HG03558 (cell line): ENCODE measurements around the gene ZDHHC11.
"Not testable (repeated sequence)": the region's sequence is repeated elsewhere in the genome, so short reads cannot be mapped to it uniquely, and the experiment has no call there.

Source experiments
- ATAC-seq: cut with Tn5 transposase; IDR thresholded peaks from one replicate; pipeline ENCODE4 v1.9.1; 2021; ENCODE audit warnings: moderate number of reproducible peaks; ENCODE audit not compliant: unreplicated experiment; ENCODE audit errors: extremely low read depth

The ZDHHC11 gene

DNA sequence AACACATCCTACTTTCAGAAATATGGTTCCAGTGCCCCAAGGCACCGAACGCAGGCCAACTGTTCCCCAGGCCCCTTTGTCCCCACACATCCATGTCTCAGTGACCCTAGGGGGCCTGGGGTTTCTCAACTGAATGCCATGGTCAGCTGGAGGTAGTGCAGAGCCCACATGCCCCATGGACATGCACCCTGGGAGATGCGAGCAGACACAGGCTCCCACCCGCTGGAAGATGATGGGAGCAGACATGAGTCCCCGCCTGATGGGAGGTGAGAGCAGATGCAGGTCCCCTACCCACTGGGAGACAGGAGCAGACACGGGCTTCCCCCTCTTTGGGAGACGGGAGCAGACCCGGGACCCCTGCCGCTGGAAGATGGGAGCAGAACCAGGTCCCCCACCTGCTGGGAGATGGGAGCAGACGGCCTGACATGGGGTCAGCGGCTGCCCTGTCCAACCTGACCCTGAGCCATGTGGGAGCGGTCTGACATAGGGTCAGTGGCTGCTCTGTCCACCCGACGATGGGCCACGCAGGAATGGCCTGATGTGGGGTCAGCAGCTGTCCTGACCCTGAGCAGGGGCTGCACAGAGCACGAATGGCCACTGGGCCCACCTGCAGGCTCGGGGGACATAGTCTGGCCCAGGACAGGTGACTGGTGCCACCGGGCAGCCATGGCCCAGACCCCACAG is 84.7 kb downstream of the ZDHHC11 start:
- ATAC-seq, result no peak

DNA sequence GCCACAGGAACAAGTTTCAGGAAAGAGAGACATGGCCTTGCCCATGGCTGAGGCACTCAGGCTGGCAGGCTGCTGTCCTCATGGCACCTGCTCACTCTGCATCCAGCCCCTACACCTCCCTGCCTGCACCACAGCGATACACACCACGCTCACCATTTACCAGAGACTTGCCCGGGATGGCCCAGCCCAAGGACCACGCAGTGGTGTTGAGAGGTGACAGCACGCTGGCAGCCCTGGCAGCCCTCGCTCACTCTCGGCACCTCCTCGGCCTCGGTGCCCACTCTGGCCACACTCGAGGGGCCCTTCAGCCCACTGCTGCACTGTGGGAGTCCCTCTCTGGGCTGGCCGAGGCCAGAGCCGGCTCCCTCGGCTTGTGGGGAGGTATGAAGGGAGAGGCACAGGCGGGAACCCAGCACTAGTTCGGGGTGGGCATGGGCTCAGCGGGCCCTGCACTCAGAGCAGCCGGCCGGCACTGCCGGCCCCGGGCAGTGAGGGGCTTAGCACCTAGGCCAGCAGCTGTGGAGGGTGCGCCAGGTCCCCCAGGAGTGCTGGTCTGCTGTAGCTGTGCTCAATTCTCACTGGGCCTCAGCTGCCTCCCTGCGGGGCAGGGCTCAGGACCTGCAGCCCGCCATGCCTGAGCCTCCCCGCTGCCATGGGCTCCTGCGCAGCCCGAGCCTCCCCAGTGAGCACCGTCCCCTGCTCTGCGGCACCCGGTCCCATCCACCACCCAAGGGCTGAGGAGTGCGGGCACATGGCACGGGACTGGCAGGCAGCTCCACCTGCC is 86.6 kb downstream of the ZDHHC11 start:
- no peak for ATAC-seq

DNA sequence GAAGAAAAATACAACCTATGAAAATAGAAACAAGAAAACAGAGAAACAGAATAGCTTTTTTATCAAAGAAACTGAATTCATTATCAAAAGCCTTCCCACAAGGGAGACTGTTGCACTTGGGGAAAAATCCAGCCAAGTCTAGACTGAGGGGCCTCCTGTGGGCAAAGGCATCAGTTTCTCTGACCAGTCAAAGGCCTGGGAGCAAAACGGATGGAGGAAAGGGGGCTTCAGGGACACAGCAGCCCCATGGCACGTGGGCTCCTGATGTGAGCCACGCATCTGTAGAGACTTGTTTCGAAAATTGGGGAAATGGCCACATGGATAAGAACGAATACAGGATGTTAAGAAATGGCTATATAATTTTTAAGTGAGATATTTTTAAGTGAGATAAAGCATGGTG is 87.4 kb downstream of the ZDHHC11 start:
- no peak for ATAC-seq

DNA sequence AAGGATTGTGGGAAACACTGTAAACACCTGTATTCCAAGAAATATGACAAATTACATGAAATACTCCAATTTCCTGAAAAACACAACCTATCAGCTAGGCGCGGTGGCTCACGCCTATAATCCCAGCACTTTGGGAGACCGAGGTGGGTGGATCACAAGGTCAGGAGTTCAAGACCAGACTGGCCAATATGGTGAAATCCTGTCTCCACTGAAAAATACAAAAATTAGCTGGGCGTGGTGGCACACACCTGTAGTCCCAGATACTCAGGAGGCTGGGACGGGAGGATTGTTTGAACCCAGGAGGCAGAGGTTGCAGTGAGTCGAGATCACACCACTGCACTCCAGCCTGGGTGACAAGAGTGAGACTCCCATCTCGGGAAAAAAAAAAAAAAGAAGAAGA is 87.8 kb downstream of the ZDHHC11 start:
- ATAC-seq, result not testable (repeated sequence)

DNA sequence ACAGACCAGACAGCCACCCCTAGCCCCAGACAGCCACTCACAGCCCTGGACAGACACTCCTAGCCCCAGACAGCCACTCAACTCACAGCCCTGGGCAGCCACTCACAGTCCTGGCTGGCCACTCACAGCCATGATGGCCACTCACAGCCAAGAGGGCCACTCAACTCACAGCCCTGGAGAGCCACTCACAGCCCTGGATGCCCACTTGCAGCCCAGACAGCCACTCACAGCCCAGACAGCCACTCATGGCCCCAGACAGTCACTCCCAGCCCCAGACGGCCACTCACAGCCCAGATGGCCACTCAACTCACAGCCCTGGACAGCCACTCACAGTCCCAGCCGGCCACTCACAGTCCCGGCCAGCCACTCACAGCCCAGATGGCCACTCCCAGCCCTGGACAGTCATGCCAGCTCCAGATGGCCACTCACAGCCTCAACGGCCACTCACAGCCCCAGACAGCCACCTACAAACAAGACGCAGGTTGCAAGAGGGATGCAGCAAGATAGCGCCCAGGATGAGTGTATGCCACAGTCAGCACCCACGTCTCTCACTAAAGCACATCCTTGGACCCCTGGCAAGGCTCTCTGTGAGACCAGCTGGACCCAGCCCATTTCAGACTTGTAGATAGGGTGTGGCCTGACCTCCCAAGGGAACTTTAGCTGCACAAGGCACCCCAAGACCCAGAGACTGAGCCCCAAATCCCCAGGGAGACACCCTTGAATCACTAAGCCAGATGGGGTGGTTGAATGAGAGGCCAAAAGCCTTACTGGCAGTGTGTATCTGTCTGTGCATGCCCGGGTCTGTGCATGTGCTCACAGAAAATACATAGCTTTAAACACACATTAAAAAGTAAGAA is 88.7 kb downstream of the ZDHHC11 start:
- ATAC-seq, result no peak

DNA sequence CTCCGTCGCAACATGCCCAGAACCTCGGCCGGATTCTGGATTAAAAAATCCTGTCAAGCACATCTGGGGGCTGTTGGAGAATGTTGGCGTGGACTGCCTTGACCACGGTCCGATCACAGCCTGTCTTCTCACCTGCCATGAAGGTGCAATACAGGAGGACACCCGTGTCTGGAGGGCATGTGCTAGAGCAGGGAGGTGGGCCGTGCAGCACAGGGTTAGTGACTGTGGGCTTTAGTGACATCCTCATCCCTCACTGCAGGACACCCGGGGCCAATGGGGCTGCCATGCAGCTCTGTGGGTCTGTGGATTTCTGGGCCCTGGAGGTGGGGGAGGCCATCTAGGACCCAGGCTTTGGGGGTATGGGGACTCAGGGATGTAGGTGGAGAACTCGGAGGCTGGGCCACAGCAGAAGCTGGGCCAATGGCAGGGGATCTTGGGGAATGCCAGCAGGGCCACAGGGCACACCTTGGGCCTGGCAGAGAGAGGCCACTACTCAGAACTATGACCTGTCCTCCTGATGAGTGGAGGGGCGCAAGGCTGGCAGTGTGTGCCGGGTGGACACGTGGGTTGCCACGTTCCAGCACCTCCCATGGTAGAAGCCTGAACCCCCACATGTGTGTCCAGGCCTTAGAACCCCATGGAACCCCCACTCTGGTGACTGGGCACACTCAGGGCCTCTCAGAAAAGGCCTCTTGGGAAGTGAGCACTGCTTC is 89.6 kb downstream of the ZDHHC11 start:
- no peak for ATAC-seq

DNA sequence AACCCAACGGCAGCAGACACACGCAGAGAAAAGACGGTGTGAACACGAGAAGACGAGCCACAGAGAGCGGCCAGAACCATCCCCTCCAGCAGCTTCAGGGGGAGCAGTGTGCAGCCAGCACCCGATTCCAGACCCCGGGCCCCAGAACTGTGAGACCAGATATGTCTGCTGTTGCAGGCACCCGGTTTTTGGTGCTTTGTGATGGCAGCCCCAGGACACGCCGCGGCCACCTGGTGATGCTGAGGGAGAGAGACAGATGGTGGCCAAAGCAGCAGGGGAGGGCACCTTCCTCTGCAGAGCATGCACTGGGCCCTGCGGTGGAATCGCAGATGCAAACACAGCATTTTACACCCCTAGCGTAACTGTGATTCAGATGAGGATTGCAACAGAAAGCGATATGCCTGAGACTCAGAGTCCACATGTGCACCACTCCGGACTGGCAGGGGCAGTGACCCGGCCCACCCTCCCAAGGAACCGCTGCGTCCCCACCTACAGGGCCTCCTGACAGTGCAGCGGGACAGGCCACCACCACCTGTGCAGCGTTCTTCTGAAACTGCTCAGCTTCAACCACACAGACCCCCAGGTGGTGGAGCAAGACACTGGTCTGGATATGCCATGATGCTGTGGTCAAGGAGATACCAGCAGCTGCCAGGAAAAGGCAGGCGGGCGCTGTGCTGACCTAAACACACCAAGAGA is 90.3 kb downstream of the ZDHHC11 start:
- ATAC-seq, result no peak

DNA sequence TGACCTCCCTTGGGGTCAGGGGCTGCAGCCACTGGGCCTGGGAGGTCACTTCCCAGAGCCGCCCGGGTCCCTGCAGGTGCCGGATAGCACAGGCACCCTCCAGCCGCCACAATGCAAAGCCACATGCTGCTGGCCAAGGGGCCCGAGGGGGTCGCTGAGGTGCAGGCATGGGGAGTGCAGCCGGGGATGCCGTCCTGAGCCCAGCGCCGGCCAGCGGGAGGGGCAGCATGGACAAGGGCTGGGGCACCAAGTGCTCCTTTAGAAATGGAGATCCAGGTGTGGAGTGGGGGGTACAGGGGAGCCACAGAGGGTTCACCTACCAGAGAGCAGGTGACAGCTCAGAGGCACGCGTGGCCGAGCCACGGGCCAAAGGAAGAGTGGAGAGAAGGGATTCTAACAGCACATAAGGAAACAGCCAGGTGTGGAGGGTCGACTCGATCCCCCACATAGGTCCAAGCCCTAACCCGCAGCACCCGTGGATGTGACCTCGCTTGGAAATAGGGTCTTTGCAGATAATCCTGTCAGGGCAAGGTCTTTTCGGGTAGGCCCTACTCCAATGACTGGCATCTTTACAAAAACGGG is 90.9 kb downstream of the ZDHHC11 start:
- ATAC-seq, result no peak

DNA sequence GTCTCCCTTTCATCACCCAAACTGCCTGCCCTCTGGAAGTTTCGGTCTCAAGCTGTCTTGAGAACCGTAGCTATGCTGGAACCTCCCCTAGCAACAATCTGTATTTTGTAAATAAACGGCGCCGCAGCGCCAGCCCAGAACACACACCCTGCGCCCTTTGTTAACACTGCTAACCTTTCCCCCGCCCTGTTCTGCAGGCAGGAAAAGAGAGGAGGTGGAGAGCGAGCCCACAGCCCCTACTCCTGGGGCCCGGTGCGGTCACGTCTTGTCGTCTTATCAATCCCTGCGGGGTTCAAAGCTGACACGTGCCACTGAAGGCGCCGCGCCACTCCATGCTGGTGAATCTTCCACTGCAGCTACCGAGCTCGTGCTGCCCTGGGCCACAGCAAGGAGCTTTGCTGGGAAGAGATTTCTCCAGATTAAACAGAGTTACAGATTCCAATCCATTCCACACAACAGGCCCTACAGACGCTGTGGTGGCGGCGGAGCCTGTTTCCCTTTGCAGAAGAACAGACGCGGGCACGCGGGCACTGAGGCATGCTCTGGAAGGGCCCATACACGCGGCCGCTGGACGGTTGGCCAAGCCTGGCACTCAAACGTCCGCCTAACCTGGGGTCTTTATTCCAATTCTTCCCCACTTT is 91.6 kb downstream of the ZDHHC11 start:
- no peak for ATAC-seq

DNA sequence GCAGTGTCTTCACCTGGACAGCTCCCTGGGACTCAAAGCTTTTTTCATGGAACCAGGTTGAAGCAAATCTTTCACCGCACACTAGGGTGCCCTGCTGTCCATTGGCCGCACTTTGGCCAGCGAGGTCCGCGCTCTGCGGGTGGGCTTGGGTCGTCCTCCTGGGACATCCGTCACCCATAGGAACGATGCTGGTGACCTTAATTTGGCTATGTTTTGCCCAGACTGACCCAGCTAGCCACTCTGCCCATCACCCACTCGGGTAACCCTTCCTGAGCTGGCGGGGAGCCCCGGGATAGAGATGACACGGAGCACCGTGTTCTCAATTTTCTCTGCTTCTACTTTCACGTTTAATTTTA is 92.1 kb downstream of the ZDHHC11 start:
- ATAC-seq, result no peak

DNA sequence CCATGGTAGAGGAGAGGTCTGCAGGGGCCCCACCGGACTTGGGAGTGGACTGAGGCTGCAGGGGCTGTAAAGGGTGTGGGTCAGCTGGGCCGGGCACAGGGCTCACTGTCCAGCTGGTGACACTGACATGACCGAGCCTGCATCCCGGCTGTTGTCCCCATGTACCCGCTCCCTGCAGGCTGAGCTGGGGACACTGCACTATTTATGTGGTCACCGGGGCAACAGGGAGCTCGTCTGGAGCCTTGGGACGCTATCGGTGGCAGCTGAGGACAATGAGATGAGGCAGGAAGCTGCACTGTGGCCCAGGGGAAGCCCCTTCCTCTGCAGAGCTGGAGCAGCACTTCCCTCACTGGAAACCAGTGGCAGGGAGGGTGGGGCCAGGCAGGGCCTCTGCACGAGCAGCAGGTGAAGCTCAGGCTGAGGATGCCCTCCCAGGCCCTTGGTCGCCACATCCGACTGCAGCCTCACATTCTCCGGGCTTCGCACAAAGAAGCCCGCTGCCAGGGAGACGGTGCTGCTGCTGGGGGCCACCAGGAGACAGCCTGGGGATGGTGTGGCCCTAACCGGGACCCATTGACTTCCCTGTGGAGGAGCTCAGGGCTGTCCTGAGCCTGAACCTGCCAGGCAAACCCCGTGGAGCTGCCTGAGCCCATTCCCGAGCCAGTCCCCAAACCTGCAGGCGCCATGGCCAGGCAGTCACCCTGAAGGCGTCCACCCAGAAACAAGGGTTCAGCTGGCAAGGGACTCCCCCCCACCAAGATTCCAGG is 92.7 kb downstream of the ZDHHC11 start:
- no peak for ATAC-seq

DNA sequence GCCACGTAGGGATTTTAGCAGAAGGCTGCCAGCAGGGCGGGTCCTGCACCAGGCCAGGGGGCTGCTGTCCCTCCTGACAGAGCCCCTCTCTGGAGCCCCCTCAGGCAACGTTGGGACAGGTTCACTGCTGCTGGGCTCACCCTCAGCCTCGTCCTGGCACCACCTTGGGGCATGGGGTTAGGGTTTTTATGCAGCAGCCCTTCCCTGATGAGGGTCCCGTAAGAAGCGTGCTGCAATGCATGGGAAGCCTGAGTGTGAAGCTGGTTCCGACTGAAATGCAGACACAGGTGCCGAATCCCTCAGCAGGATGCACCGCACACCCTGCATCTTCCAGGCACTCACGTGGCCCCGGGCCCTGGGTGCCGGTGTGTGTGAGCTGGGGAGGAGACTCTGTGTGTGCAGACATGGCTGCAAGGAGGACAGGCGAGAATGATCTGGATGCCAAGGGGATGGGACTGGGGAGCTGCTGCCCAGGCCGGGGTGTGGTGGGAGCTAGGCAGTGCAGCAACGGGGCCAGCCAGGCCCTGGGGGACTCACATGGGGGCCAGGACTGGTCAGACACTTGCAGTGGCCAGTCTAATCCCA is 93.3 kb downstream of the ZDHHC11 start:
- ATAC-seq, result no peak

DNA sequence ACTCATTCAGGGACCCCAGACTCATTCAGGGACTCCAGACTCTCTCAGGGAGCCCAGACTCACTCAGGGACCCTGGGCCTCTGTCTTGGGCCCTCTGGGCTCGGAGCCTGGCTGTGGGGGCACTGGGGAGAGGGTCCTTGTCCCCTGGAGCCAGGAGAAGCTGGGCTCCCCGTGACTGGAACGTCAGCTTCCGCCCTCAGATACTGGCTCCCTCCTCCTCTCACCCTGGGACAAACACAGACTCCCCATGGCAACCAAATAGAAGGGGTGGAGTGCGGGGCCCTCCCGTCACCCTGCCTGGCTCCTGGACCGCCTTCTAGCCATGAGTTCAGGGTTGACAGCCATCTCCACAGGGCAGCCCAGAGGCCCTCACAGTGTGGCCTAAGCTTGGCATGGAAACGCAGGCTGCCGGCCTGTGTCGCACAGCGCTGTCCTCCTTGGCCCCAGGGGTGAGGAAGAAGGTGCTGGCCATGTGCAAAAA is 93.9 kb downstream of the ZDHHC11 start:
- no peak for ATAC-seq

DNA sequence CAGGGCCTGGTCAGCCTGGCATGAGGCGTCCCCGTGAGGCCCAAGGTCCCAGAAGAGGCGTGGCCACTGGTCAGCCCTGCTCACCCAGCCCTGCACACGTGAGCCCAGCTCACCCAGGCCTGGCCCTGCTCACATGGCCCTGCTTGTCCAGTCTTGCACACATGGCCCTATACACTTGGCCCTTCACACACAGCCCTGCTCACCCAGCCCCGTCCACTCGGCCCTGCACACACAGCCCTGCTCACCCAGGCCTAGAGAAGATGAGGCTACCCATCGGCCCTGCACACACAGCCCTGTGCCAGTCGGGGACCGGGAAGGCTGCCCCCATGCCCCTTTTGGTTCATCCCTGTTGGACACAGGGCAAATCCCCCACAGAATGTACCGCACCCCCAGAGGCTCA is 94.6 kb downstream of the ZDHHC11 start:
- ATAC-seq, result no peak

DNA sequence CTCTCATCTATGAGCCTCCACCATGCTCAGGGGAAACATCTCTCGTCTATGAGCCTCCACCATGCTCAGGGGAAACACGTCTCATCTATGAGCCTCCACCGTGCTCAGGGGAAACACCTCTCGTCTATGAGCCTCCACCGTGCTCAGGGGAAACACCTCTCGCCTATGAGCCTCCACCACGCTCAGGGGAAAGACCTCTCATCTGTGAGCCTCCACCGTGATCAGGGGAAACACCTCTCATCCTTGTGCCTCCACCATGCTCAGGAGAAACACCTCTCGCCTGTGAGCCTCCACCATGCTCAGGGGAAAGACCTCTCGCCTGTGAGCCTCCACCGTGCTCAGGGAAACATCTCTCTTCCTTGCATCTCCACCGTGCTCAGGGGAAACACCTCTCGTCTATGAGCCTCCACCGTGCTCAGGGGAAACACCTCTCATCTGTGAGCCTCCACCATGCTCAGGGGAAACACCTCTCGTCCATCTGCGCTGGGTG is 96.6 kb downstream of the ZDHHC11 start:
- not testable (repeated sequence) for ATAC-seq

DNA sequence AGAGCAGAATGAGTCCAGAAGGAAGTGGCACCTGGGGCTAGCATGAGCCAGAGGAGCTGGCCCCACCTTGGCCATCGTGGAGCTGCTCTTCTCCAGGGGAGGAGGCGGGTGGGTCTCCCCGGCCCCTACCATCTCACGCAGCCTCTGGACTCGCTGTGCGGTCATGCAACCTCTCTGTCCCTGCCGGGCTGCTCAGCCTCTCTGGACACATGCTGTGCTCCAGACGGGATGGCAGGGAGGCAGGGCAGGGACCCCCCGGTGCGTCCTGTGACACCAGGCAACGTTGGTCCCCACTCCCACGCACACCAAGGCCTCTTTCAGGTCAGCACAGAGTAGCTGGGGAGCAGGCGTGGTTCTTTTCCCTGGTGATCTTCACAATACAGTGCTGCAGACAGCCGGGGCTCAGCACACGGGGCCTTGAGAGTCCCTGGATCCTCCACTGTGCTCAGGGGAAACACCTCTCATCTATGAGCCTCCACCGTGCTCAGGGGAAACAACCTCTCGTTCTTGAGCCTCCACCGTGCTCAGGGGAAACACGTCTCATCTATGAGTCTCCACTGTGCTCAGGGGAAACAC is 97.1 kb downstream of the ZDHHC11 start:
- ATAC-seq, result not testable (repeated sequence)

DNA sequence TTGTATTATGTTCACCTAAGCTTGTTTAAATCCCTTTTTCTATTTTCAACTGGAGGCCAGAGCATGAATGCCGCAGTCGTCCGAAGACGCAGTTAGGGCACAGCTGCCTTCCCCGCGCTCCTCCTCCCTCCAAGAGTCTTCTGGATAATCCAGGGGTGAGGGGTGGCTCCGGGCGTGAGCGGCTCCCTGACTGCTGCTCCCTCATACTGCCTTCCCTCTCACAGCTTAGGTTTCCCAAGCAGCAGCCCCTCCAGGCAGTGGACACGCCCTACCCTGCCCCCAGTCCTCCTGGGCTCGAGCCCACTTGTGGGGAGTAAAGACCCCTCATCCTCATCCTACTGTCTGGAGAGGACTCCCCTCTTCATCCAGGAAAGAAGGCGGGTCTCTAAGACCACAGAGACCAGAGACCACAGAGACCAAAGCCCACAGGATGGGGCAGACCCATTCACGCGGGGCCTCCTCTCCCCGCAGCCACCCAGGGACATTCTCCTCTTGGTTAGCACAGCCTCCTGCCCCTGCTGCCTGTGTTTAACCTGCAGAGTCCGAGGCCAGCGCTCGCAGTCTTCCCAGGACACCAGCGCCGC is 98.2 kb downstream of the ZDHHC11 start:
- not testable (repeated sequence) for ATAC-seq
